D721Med (cell line): Measurements from ENCODE around the gene POU2F1.

Experiments used
- DNase-seq: peaks from one replicate; pipeline ENCODE4 v3.0.0; 2011; ENCODE audit warnings: low spot score; ENCODE audit not compliant: insufficient read length
- FAIRE-seq: peaks from 2 replicates; lab custom pipeline; 2011; peaks lifted over from hg19 to GRCh38; lab: Jason Lieb, UNC
- TF ChIP-seq, protein P1 (sequence below): IDR thresholded peaks from 2 replicates; pipeline ENCODE4 v1.5.1; 2012; ENCODE audit warnings: mild to moderate bottlenecking, control low read depth; ENCODE audit not compliant: insufficient read depth; ENCODE audit errors: missing control alignments

Gene POU2F1

DNA sequence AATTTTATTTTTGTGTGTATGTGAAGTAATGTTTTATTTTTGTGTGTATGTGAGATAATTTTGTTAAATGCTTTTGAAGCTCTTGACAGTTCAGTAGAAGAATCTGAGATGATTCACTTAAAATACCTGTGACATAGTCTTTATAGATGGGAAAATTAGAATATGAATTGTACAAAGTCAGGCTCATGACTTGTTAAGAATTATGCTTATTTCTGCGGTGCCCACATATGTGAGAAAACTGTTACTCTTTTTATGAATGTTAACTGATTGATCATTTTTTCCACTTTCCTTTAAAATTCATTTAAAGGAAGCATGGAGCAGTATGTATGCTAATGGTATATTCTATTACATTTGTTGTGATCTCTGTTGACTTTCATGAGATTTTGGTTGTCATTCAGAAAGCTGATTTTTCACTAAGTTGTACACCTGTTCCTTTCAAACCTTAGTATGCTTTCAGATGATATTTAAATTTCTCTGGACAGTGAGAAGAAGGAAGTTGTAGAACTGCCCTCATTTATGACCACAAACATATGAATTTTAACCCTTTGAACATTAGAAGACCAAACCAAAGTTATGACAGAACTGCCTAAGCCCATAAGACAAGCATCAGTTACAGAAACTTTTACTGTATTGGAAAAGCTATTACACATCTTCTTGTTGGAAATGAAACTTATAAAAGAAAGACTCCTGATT, 110.1 kb downstream of the POU2F1 start:
- TF ChIP-seq, protein P1, sequence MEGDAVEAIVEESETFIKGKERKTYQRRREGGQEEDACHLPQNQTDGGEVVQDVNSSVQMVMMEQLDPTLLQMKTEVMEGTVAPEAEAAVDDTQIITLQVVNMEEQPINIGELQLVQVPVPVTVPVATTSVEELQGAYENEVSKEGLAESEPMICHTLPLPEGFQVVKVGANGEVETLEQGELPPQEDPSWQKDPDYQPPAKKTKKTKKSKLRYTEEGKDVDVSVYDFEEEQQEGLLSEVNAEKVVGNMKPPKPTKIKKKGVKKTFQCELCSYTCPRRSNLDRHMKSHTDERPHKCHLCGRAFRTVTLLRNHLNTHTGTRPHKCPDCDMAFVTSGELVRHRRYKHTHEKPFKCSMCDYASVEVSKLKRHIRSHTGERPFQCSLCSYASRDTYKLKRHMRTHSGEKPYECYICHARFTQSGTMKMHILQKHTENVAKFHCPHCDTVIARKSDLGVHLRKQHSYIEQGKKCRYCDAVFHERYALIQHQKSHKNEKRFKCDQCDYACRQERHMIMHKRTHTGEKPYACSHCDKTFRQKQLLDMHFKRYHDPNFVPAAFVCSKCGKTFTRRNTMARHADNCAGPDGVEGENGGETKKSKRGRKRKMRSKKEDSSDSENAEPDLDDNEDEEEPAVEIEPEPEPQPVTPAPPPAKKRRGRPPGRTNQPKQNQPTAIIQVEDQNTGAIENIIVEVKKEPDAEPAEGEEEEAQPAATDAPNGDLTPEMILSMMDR, result no peak
- no peak for DNase-seq
- no peak for FAIRE-seq

DNA sequence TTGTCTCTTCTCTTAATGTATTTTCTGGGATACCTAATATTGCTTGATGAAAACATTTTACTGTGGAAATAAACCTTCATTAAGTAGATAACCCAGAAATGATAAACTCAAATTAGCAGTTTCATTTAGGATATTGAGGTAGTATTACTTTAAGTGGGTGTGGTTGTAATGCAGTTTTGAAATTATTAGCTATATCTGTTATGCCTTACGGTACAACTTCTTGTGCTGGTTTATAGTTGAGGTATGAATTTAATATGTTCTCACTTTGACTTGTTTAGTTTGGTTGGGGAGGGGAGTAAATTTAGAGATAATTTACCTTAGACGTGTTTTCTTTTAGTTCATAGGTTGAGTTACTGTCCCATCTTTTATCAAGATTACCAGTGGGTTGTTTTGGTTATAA, 111.0 kb downstream of the POU2F1 start:
- FAIRE-seq (peak; percentile 97), DNase-seq (no peak)
- TF ChIP-seq, protein P1, result no peak

DNA sequence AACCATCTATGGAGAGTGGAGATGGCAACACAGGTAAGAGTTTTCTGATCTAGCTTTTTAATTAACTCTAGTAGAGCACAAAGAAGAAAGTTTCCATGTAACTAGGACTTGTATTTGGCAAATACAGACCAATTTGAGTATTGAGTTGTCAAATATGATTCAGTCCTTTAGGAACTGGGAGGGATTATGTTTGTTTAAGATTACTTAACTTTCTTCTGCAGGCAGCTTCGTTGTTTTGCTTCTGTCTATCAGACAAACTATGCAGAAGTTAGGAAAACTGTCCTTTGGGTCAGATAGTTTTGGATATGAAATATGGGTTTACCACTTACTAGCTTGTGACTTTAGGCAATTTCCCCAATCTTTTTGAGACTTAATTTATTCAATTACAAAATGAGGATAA, 111.8 kb downstream of the POU2F1 start:
- FAIRE-seq, result peak; percentile 90
- TF ChIP-seq, protein P1, result no peak
- no peak for DNase-seq

DNA sequence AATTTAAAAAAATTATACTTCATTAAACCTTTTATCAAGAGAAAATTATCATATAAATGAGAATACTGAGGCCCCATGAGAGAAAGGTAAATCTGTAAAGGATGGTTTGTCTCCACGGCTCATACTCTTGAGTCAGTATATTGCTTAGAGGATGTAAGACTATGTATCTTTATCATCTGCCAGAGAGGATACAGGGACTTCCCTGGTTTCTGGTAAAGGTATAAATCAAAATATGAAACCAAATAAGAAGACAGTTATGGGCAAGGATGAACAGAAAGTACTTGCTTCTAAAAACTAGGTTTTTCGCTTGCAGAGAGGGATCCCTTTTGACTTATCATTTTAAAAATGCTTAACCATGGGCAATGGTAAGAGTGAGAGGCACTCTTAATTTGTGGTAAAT, 112.4 kb downstream of the POU2F1 start:
- no peak for FAIRE-seq
- TF ChIP-seq, protein P1, result no peak
- no peak for DNase-seq

DNA sequence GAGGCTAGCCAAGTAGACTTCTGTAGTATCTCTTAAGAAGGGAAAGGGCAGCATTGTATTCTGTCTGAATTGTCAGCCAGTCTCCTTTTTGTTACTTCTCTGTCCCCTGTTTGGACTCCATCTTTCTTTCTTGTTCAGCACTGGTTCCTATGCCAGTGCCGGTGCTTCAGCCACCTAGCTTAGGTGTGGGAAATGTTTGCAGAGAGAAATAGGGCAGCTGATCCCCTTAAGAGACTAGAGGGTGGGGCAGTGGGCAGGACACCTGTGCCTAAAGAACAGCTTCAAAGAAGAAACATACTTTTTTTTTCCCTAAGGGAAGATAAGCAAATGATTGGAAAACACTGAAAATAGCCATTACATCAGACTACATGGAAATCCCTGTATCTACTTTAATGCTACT, 113.0 kb downstream of the POU2F1 start:
- no peak for DNase-seq
- FAIRE-seq, result peak; percentile 32
- TF ChIP-seq, protein P1, result no peak

DNA sequence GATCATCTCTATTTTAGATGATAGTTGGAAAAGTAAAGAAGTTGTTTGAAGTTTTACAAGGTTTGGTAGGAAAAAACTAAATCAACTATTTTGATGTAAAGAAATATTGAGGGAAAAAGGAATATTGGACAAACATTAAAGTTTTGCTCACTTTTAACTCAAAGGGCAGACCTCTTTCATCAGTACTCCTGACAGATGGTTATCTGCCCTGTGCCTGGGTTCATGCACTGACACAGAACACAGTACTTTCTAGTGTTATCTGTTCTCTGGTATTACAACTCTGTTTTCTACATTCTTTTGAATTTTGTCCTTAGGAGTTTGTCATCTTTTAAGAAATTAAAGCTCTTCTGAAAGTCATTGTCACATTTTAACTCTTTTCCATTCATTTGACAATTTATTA, 118.7 kb downstream of the POU2F1 start:
- peak; percentile 29 for FAIRE-seq
- TF ChIP-seq, protein P1, result no peak
- DNase-seq, result no peak

DNA sequence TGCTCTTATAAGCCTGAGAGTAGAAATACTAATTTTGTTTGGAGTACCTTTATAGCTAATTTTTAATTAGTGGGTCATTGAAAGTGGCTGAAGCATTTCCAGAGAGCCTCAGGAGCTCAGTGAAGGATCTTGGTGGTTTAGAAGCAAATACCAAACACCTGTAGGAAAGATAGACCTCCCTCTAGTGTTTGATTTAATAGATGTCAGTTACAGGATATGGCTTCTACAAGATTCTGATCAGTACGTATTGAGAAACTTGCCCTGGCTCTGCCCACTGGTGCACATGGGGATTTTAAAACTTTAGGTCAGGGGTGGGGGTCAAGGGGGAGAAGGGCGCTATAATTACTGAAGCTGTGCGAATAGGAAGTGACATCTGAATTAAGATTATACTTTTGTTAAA, 122.2 kb downstream of the POU2F1 start:
- DNase-seq, result no peak
- TF ChIP-seq, protein P1, result peak; percentile 48
- peak; percentile 48 for FAIRE-seq
